Epidermal melanocyte (primary cell): Measurements from ENCODE around the gene DRGX.

Source experiments
- DNase-seq: peaks from one replicate; pipeline ENCODE4 v3.0.0; 2011; ENCODE audit warnings: low spot score; ENCODE audit not compliant: insufficient read length

DRGX gene

DNA sequence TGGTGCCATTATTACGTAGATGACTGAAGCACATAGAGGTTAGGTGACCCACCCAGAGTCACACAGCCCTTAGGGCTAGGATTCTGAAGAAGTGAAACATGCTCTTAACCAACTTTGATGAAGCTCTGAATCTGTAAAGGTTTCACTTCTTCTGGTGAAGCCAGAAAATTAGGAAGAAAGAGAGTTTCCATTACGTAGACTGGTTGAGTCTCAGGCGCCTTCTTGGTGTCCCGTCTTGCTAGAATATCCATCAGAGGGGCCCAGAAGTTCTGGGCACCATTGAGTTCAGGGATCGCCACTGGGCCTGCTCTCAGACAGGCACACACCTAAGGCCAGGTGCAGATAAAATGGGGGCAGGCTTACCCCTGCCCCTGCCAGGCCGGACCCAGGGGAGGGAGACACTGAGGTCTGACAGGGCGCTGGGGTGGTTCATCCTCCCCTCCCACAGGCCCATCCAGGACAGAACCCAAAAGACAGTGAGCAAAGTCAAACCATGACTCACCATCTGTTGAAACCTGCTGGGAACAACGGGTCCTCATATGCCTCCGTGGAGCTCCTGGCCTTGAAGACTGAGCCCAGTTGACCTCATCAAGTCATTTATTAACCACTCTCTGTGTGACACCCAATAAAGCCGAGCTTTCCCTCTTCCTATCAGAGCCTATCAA is 33.2 kb downstream of the DRGX start:
- DNase-seq = no peak

DNA sequence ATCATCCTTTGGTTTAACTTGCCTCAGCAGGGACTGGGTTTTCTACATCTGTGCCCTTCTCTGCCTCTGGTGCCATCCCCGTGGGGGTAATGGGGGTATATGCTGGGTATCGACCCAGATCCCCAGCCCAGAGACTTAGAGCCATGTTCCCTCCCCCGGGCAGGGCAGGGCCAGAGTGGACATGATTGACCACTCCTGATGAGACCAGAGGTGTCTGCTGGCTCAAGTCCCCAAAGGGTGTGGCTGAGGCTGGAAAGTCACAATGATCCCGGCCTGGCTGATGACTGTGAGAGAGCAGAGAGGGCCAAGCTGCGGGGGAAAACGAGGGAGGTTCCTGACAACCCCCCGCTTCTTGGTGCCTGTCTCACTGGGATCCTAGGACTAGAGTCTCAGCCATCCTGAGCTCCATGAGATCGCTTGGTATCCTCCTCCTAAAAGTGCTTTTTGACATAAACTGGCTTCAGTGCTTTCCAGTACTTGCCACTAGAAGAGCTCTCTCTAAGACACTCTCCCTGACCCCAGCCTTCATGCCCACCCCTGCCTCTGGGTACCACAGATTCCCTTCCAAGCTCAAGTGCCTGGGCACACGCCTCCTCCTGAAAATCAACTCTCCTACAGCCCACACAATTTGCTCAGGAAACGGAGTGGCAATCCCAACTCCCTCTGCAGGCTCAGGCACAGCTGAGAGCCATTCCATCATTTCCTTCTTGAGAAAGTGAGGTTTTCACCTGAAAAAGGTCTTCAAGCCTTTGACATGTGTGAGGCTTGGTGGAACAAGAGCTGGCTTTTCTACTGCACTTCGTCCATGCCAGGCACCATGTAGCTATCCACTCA is 33.9 kb downstream of the DRGX start:
- peak; percentile 8 for DNase-seq

DNA sequence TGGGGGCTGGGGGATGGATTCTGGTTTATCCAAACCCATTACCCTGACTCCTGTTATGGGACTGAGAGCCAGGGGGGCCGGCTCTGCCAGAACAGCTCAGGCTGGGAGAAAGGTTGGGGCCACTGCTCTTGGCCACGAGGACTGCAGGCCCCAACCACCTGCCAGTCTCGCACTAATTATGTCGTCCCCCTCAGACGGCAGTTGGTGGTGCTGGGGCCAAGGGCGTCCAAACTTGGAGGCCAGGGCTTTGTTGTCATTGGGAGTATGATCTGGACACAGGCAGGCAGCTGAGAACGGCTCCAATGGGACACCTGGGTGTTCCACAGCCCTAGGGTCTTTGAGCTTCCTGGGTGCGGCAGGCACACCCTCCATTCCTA is 34.7 kb downstream of the DRGX start:
- DNase-seq = peak; percentile 6

DNA sequence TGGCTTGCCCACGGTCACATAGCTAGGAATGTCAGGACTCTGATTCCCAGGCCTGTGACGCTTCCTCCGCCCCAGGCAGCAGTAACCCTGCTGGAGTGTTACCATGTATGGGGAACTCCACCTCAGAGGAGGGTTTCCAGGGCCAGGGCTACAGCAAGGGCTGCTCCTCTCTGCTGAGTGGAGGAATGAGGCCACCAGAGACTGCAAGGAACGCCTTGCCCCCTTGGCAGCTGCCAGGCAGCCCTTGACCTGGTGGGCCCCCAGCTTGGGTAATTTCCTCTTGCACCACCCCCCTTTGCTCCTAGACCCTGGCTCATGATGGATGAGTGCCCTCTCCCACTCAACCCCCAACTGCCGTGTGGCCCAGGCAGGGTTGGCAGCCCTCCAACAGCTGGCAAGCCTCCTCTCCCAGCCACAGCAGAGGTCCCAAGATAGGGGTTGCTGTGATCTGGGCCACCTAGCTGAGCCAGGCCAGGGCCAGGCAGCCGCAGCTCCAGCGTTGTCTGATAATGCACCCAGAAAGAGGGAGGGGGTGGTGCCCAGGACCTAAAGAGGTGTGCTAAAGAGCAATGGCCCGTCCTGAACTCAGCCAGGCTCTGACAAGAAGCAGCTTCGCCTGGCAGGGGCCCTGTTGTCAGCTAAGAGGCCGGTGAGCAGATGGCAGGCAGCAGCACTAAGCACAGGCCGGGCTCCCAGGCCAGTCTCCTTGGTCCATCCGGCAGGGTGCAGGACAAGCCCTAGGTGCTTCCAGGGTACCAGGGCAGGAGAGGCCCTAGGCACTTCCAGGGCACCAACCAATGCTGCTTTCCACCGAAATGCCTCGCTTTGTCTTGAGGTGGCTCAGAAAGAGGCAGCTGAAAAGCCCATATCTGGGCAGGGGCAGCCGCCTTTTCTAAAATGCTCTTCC is 35.4 kb downstream of the DRGX start:
- peak; percentile 4 for DNase-seq

DNA sequence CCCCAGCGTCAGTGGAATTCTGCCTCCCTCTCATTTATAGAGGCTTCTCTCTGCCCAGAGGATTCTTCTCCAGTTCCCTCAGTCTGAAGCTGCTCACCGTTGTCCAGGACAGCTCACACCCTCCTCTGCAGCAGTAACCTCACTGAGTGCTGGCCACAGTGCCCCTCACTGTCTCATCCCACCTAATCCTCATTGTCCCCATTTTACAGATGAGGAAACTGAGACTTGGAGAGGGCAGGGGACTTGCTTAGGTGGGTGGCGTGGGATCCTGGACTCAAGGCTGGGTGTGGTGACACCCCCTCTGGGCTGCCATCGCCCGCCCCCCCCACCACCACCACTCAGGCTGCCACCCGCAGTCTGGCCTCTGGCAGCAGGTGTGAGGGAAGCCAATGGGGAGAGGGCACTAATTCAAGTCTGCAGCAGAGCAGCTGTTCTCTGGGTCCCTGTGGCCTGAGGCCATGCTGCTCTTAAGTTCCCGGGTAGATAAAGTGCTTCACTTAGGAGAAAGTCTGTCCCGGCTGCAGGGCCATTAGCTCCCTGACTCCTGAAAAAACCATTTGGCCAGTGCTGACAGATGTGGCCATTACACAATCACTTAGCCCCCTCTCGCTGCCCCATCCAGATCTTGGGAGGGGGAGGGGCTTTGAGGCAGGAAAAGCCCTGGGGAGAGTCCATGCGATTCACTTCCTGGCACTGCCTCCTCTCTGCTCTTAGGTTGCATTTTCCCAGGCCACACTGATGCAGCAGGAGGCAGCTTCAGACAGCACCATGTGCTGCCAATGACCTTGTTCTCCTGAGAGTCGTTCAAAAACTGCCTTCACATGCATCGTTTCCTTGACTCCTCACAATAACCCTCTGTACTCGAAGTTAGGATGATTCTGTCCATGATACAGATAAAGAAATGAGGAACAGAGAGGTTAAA is 36.3 kb downstream of the DRGX start:
- DNase-seq = peak; percentile 13

DNA sequence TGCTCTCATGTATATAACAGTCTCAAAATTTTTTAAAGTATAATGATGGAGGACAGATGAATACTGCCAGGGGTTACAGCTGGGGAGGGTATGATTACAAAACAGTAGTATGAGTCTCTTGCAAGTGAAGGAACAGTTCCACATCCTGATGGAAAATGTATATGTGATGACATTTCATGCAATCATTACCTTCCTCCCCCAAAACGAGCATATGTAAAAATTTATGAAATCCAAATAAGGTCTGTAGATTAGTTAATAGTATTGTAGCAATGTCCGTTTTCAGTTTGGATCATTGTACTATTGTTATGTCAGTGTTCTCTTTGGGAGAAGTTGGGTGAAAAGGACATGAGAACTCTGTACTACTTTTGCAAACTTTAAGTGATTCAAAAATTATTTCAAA is 38.0 kb downstream of the DRGX start:
- DNase-seq = no peak

DNA sequence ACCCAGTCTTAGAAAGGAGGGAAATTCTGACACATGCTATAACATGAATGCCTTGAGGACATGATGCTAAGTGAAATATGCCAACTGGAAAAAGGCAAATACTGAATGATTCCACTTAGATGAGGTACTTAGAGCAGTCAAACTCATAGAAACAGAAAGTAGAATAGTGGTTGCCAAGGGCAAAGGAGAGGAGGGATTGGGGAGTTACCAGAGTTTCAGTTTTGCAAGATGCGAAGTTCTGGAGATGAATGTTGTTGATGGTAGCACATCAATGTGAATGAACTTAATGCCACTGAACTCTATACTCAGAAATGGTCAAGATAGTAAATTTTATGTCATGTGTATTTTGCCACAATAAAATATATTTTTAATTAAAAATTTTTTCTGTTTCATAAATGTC is 38.9 kb downstream of the DRGX start:
- DNase-seq = no peak

DNA sequence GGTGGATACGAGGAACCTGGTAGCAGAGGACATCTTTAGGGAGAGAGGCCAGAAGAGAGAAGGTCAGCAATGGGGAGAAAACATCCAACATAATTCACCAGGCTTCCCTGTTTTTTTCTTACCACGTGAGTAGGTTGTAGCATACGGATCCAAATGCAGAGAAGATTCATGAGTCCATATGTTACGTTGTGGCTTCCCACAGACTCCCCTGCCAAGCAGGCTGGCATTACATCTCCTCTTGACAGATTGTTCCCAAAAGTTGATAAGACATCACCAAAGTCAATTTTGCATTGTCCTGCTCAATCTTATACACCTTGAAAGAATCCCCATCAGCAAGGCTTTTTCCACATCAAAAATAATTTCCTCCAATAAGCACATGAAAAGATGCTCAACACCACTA is 39.7 kb downstream of the DRGX start:
- no peak for DNase-seq

DNA sequence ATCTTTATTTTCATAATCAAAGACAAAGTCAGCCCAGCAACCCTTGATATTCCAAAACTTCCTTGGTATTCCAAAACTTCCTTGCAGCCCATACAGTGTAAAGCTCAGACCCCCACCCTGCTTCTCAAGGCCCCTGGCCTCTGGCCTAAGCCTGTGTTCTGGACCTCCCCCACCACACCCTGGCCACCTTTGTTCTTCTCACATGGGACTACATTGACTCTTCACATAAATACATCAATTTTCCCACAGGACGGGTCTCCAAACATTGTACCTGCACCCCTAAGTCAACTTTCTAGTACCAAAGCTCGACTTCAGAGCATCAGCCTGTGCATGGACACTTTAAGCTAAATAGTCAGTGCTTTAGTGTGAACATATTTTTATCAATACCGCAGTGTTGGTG is 40.7 kb downstream of the DRGX start:
- DNase-seq = no peak

DNA sequence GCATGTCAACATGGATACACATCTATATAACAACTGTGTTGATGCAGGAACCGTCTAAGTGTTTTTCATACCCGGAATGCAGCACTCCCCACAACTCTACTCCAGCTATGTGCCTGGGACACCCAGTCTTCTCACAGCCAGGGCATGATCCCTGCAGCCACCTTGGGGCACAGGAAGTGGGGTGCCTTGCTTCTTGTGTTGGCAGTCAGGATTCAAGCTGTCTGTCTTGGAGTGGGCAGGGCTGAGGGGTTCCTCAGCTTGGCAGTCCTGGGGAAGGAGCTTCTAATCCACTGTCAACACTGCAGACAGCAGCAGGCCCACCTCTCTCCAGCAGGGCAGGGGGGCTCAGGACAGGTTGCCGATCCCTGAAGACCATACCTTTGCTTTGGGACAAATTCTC is 41.3 kb downstream of the DRGX start:
- no peak for DNase-seq

DNA sequence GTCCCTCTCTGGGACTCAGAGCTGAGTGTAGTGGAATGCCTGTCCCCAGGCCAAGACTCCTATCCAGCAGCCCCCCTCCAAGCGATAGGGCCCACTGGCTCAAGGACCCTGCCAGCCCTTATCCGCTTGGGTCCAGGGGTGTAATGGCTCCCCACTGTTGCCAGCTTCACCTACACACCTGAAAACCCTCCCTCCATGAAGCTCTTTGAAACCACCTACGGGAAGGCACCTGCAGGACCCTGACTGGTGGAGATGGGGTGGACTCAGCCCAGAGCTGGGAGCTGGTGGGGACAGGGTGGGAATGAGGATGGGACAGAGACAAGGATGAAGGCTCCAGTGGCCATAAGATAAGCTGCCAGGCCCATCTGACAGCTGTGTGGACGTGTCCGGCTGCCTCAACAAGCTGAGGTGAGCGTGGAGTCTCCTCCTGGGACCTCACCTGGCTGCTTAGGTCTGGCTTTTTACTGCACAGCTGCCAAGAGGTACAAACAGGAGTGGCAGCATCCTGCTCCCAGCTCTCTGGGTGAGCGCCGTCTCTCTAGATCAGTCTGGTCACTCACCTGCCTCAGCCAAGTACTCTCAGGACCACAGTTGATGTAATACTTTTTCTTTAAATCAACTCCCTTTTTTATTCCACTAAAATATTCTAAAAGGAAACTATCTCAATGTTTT is 41.9 kb downstream of the DRGX start:
- DNase-seq = no peak

DNA sequence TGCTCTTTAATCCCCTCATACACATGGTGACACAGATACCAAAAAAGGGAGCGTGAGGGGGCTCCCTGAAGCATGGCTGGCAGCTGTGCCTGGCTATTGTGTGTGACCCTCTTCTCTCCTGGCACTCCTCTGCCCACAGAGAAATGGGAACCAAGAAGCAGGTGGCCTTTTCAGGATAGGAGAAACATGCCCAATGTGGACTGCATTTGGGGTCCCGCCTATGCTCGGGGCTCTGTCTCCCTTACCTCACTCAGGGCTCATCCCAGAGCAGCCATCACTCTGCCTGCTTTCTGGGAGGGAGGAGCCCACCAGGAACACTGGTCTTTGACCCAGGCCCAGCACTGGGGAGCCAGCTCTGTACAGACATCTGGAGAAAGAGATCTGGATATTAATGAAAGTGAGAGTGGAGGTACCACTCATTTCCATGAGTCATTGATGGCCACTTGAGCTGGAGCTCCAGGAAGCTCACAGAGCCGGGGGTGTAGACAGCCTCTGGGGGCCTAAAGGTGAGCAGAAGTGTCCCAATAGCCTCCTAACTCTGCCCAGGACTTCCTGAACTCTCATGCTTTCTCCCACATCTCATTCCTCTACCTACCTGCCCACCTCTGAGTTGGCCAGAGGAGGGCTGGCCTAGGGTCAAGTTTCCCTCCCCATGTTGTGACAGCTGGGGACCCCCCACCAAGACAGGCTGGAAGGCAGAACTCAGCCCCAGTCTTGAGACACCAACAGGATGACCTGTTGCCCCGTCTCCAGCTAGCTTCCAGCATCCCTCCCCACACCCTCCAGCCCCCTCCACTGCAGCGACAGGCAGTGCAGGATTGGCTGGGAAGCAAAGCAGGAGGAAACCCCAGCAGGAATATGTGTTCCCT is 42.6 kb downstream of the DRGX start:
- DNase-seq = no peak

DNA sequence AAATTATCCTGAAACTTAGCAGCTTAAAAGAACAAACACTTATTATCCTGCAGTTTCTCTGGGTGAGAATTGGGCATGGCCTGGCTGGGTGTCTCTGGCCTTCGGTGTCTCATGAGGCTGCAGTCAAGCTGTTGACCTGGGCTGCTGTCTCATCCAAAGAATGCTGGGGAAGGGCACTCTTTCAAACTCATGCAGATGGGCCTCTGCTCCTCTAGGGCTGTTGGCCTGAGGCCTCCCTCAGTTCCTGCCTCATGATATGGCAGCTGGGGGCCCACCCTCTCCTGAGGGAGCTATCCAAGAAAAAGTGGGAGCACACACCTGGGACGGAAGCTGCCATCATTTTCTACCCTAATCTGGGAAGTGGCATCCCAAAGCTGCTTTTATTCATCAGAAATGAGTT is 43.6 kb downstream of the DRGX start:
- no peak for DNase-seq

DNA sequence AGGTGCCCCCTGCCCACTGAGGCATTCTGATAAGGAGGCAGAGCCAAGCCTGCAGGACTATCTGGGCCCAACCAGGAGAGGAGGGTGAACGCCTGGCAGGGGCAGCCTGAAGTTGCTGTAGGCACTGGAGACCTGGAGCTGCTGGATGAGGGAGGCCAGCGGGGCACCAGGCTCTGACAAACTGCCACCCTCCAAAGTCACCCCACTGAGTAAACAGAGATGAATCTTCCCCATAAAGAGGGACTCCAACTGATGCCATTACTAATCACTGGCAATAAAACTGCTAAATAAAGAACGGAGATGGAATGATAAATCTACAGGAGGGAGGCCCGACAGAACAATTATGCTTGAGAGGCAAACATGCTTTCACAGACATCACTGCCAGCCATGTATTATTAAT is 44.2 kb downstream of the DRGX start:
- no peak for DNase-seq

DNA sequence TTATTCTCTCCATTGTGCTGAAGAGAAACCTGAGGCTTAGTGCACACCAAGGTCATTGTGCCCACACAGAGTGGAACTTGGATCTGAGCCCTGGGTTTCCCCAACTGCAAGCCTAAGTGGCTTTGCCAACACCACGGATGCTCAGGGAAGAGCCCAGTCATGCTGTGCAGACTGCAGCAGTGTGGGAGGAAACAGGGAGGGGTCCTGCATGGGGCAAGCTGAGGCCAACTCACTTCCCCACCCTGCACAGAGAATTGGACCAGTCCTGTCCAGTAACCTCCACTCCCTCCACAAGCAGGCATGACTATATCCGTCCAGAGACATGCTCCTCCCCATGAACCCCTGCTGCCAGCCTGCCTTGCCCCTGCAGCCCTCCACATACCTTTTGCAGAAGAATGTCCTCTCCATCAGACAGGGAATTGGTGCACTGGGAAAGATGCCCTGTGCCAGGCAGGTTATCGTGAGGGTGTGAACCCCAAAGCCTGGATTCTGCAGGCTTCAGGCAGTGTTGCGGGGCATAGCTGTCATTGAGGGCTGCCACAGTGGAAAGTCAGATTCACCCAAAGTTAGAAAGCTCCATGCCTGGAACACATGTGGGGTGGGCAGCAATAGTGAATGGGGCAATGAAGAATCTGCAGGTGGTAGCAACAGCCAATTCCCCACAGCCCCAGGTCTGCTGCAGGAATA is 44.9 kb downstream of the DRGX start:
- DNase-seq = no peak

DNA sequence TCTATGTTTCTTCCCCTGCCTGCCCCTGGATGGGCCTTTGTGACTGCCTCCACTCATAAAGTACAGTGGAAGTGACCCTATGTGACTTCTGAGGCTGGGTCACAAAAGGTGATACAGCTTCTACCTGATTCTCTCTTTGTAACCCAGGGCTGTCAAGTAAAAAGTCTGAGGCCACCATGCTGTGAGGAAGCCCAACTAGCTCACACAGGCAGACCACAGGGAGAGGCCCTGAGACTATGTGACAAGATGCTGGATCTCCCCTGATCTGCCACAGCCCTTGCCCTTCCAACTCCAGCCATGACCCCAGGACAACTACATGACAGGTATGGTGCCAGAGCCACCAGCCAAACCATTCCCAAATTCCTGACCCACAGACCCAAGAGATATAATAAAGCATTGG is 45.8 kb downstream of the DRGX start:
- no peak for DNase-seq

DNA sequence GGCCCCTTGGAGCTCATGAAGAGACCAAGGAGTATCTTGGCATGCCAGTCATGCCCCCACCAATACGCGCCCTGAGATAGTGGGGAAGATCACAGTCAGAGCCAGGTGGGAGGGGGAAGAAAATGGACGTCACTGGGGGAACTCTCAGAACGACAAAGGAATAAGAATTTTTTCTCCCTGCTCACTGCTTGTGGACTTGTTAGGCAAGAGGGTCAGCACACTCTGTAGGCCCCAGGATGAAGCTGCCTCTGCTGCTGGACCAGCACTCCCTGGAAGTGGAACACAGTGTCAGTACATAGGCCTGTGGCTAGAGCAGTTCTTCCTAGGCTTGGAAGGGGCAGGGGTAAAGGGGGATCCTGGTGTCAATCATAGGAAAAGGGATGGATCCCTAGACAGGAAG is 46.5 kb downstream of the DRGX start:
- no peak for DNase-seq

DNA sequence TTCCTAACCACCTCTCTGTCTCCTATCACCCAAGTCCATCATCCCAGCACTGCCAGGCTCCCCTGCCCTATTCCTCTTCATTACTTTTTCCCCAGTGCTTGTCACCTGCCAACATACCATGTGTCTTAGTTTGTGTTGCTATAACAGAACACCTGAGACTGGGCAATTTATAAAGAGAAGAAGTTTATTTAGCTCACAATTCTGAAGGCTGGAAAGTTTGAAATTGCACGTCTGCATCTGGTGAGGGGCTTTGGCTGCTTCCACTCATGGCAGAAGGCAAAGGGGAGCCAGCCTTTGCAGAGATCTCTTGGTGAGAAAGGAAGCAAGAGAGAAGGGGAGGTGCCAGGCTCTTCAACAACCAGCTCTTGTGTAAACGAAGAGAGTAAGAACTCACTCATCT is 47.3 kb downstream of the DRGX start:
- no peak for DNase-seq

DNA sequence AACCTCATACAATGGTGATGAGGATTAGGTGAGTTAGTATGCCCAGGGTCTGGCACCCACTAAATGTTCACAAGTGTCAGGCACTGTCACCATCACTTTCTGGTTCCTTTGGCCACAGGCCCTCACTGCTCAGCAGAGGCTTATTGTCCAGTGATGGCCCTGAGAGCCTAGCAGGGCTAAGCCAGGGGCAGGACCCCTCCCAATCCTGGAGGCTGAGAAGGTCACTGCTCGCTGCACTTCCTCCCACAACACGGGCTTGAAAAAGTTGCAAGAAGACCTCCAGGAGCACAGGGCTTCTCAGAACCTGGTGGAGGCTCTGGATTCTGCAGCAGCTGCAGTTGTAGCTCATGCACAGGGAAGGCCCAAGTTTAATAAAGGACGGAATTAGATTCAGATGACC is 48.1 kb downstream of the DRGX start:
- DNase-seq = no peak
